IPS-20b (cell line): ENCODE data around the gene DDX42.
"Not testable (repeated sequence)": the region's sequence is repeated elsewhere in the genome, so short reads cannot be mapped to it uniquely, and the experiment has no call there.

Experiments
- H3K27ac ChIP-seq: one replicate; pipeline ENCODE4 v1.5.1; 2013; ENCODE audit warnings: low read length
- H3K27me3 ChIP-seq: 2 replicates; pipeline ENCODE4 v1.6.1; 2013; ENCODE audit warnings: mild to moderate bottlenecking, low read length, inconsistent platforms; ENCODE audit not compliant: insufficient read depth
- H3K36me3 ChIP-seq: 2 replicates; pipeline ENCODE4 v1.6.1; 2013; ENCODE audit warnings: low read depth, mild to moderate bottlenecking, inconsistent platforms, low read length, moderate library complexity; ENCODE audit not compliant: insufficient read depth
- H3K4me1 ChIP-seq: 2 replicates; pipeline ENCODE4 v1.6.1; 2013; ENCODE audit warnings: mild to moderate bottlenecking, control low read depth, inconsistent platforms, low read length, moderate library complexity; ENCODE audit not compliant: insufficient read depth
- H3K4me3 ChIP-seq: 2 replicates; pipeline ENCODE4 v1.5.1; 2013; ENCODE audit warnings: mild to moderate bottlenecking, low read length, inconsistent platforms
- H3K9ac ChIP-seq: 2 replicates; pipeline ENCODE4 v1.6.1; 2013; ENCODE audit warnings: low read depth, mild to moderate bottlenecking, inconsistent platforms, low read length, moderate library complexity
- H3K9me3 ChIP-seq: 2 replicates; pipeline ENCODE4 v1.6.1; 2013; ENCODE audit warnings: mild to moderate bottlenecking, low read depth, low read length, inconsistent platforms; ENCODE audit not compliant: insufficient read depth

Gene DDX42

DNA sequence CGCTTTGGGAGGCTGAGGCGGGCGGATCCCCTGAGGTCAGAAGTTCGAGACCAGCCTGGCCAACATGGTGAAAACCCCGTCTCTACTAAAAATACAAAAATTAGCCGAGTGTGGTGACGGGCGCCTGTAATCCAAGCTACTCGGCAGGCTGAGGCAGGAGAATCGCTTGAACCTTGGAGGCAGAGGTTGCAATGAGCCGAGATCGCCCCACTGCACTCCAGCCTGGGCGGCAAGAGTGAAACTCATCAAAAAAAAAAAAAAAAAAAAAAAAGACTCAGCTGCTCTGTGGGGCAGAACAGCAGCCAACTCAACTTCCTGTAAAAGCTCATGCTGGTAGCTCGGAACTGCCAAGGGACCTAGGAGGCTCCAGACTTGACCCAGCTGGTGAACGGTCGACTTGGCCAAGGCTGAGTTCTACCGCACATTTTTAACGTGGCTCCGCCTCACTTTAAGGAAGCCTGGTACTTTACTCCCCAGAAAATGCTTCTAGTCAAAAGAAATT is 69.5 kb downstream of the DDX42 start:
- peak overlapping the region; percentile 59; the same call in 1 of the 2 replicates for H3K9ac ChIP-seq
- peaks cover 34% of the 10 kb centered on the region for H3K27me3 ChIP-seq
- peaks cover 20% of the 10 kb centered on the region for H3K4me1 ChIP-seq

GRCh38 chr17:63843910-63844677 is 70.1 kb downstream of the DDX42 start:
- Histone ChIP-seq H3K4me1 (peaks cover 13% of the 10 kb centered on the region), H3K27me3 (peaks cover 40% of the 10 kb centered on the region), H3K9ac (no peak overlapping the region), H3K9me3 (peaks cover 7% of the 10 kb centered on the region; the same call in 1 of the 2 replicates), H3K4me3 (0 out of 2 replicates have a peak overlapping the region, but pooled peaks have one; percentile 83), H3K36me3 (no peaks in the 10 kb centered on the region), H3K27ac (no peak overlapping the region)

More for the DNA sequence above, 69.5 kb downstream of the DDX42 start:
- not testable (repeated sequence) for H3K36me3 ChIP-seq, H3K9me3 ChIP-seq, H3K27ac ChIP-seq
- H3K4me3 ChIP-seq: peak overlapping the region; percentile 83

DNA sequence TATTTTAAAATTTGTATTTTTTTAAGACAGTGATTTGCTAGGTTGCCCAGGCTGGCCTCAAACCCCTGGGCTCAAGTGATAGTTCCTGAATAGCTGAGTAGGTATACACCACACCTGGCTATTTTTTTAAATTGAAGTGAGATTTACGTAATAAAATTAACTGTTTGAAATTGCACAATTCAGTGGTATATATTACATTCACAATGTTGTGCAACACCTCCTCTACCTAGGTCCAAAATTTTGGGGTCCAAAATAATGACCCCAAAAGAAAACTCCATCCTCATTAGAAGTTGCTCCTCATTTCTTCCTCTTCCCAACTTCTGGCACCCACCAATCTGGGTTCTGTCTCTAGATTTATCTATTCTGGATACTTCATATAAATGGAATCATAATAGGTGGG is 71.5 kb downstream of the DDX42 start:
- H3K9ac ChIP-seq: no peak overlapping the region
- no peak overlapping the region for H3K4me3 ChIP-seq
- peaks cover 9% of the 10 kb centered on the region for H3K4me1 ChIP-seq
- H3K27me3 ChIP-seq: peaks cover 48% of the 10 kb centered on the region
- H3K36me3 ChIP-seq: no peaks in the 10 kb centered on the region
- H3K27ac ChIP-seq: no peak overlapping the region
- H3K9me3 ChIP-seq: peaks cover 7% of the 10 kb centered on the region; the same call in 1 of the 2 replicates

DNA sequence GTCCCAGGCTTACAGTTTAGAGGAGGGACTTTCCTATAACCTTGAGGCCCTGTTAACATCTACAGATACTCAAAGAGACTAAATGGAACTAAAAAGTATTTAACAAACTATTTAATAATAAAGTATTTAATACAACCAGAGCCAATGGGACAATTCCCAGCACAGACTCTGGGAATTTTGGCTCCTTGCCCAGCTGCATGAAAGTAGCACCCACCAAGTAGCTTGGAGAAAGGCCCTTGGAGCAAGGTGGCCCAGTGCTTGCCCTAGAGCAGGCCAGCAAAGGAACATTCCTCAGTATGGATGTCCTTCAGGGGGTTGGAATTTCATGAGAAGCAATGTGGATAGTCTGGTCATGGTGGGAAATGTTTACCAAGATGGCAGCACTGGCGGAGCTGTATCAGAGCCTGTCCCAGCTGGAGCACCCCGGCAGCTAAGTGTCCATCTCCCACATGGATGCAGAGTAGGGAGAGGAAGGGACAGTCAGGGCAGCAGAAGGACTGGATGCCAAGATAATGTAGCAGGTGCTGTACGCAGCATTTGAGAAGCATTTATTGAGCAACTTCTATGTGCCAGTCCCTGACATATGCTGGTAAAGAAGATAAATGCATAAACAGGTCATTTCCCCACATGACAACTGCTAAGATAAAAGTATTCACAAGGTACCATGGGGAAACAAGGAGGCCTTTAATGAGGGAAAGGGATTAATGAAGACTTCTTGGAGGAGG is 73.7 kb downstream of the DDX42 start:
- H3K36me3 ChIP-seq: no peaks in the 10 kb centered on the region
- H3K27me3 ChIP-seq: peaks cover 48% of the 10 kb centered on the region
- no peak overlapping the region for H3K9ac ChIP-seq
- H3K4me3 ChIP-seq: no peak overlapping the region
- H3K9me3 ChIP-seq: peaks cover 7% of the 10 kb centered on the region; the same call in 1 of the 2 replicates
- no peak overlapping the region for H3K27ac ChIP-seq
- H3K4me1 ChIP-seq: no peaks in the 10 kb centered on the region

GRCh38 chr17:63848834-63849689 is 75.1 kb downstream of the DDX42 start:
- H3K27me3 ChIP-seq: peaks cover 48% of the 10 kb centered on the region
- H3K9me3 ChIP-seq: peaks cover 7% of the 10 kb centered on the region; the same call in 1 of the 2 replicates
- no peaks in the 10 kb centered on the region for H3K36me3 ChIP-seq
- peak overlapping the region; percentile 49; the same call in 1 of the 2 replicates for H3K4me3 ChIP-seq
- H3K9ac ChIP-seq: peak overlapping the region; percentile 86
- no peak overlapping the region for H3K27ac ChIP-seq
- no peaks in the 10 kb centered on the region for H3K4me1 ChIP-seq

DNA sequence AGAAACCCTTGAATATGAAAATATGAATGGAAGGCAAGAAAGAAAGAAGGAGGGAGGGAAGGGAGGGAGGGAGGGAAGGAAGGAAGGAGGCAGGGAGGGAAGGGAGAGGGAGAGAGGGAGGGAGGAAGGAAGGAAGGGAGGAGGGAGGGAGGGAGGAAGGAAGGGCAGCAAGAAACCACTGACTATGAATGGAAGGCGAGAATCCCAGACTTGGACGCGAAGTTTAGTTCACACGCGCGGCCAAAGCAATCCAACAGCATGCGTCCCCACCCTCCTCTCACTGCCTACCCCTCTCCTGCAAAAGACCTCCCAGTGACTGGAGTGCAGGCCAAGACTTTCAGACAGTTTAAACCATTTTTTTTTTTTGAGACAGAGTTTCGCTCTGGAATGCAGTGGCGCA is 76.4 kb downstream of the DDX42 start:
- peaks cover 44% of the 10 kb centered on the region for H3K27me3 ChIP-seq
- no peaks in the 10 kb centered on the region for H3K4me1 ChIP-seq
- H3K9ac ChIP-seq: no peak overlapping the region
- peaks cover 7% of the 10 kb centered on the region; the same call in 1 of the 2 replicates for H3K9me3 ChIP-seq
- H3K4me3 ChIP-seq: no peak overlapping the region
- no peak overlapping the region for H3K27ac ChIP-seq
- no peaks in the 10 kb centered on the region for H3K36me3 ChIP-seq

DNA sequence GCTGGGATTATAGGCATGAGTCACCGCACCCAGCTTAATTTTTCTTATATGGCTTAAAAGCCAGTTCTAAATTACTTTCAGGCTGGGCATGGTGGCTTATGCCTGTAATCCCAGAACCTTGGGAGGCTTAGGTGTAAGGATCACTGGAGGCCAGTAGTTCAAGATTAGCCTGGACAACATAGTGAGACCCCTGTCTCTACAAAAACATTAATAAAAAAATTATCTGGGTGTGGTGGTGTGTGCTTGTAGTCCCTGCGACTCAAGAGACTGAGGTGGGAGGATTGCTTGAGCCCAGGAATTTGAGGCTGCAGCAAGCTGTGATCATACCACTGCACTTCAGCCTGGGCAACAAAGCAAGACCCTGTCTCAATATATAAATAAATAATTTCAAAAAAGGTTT is 79.3 kb downstream of the DDX42 start:
- Histone ChIP-seq H3K27ac (no peak overlapping the region), H3K36me3 (no peaks in the 10 kb centered on the region)

GRCh38 chr17:63854709-63855108 is 80.7 kb downstream of the DDX42 start:
- H3K4me1 ChIP-seq: no peaks in the 10 kb centered on the region
- no peak overlapping the region for H3K27ac ChIP-seq
- no peaks in the 10 kb centered on the region for H3K9me3 ChIP-seq
- no peak overlapping the region for H3K9ac ChIP-seq
- H3K4me3 ChIP-seq: no peak overlapping the region
- peaks cover 11% of the 10 kb centered on the region for H3K27me3 ChIP-seq
- no peaks in the 10 kb centered on the region for H3K36me3 ChIP-seq

More for the DNA sequence above, 79.3 kb downstream of the DDX42 start:
- Histone ChIP-seq H3K4me1 (no peaks in the 10 kb centered on the region), H3K27me3 (peaks cover 16% of the 10 kb centered on the region), H3K9ac (no peak overlapping the region), H3K9me3 (peaks cover 2% of the 10 kb centered on the region; the same call in 1 of the 2 replicates), H3K4me3 (no peak overlapping the region)

GRCh38 chr17:63855185-63855584 is 81.2 kb downstream of the DDX42 start:
- Histone ChIP-seq H3K4me1 (no peaks in the 10 kb centered on the region), H3K27me3 (peaks cover 11% of the 10 kb centered on the region), H3K4me3 (no peak overlapping the region), H3K9me3 (no peaks in the 10 kb centered on the region), H3K27ac (no peak overlapping the region), H3K36me3 (no peaks in the 10 kb centered on the region), H3K9ac (no peak overlapping the region)

GRCh38 chr17:63856425-63856824 is 82.5 kb downstream of the DDX42 start:
- peaks cover 14% of the 10 kb centered on the region for H3K27me3 ChIP-seq
- not testable (repeated sequence) for H3K27ac ChIP-seq, H3K9me3 ChIP-seq, H3K36me3 ChIP-seq, H3K4me1 ChIP-seq, H3K9ac ChIP-seq, H3K4me3 ChIP-seq

DNA sequence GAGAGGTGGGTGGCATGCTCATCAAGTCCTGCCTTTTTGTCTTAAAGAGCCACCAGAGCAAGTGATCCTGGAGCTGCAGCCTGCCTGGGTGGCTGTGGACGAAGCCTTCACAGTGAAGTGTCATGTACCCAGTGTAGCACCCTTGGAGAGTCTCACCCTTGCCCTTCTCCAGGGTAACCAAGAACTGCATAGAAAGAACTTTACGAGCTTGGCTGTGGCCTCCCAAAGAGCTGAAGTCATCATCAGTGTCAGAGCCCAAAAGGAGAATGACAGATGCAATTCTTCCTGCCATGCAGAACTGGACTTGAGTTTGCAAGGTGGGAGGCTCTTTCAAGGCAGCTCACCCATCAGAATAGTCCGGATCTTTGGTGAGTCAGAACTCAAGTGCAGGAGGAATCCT is 85.3 kb downstream of the DDX42 start:
- H3K36me3 ChIP-seq: no peaks in the 10 kb centered on the region
- no peak overlapping the region for H3K27ac ChIP-seq
- H3K4me3 ChIP-seq: no peak overlapping the region
- no peak overlapping the region for H3K9ac ChIP-seq
- H3K4me1 ChIP-seq: no peaks in the 10 kb centered on the region
- H3K9me3 ChIP-seq: no peaks in the 10 kb centered on the region
- H3K27me3 ChIP-seq: peaks cover 14% of the 10 kb centered on the region
